GM19467 (cell line): ENCODE data around the gene TMPRSS15.
"Not testable (repeated sequence)": the region's sequence is repeated elsewhere in the genome, so short reads cannot be mapped to it uniquely, and the experiment has no call there.

Source experiments
- ATAC-seq: cut with Tn5 transposase; IDR thresholded peaks from one replicate; pipeline ENCODE4 v1.9.1; 2021; ENCODE audit warnings: mild to moderate bottlenecking, moderate library complexity; ENCODE audit not compliant: unreplicated experiment

The TMPRSS15 gene

GRCh38 chr21:18403735-18404450, at the start of gene TMPRSS15:
Gene TMPRSS15 (minus strand): TSS chr21:18403785. CDS start chr21:18403622, 163 bp downstream.
- ATAC-seq = no peak

- ATAC-seq = no peak
Measured at GRCh38 chr21:18451670-18452069, 48.1 kb upstream of the TMPRSS15 start.

- no peak for ATAC-seq
Measured at GRCh38 chr21:18449605-18450550, 46.3 kb upstream of the TMPRSS15 start.

GRCh38 chr21:18443701-18444100, 40.1 kb upstream of the TMPRSS15 start:
- ATAC-seq = no peak

GRCh38 chr21:18443085-18443484, 39.5 kb upstream of the TMPRSS15 start:
- ATAC-seq = no peak

GRCh38 chr21:18430341-18430740, 26.8 kb upstream of the TMPRSS15 start:
- ATAC-seq = no peak

- no peak for ATAC-seq
Measured at GRCh38 chr21:18424276-18424675, 20.7 kb upstream of the TMPRSS15 start.

- ATAC-seq = no peak
Measured at GRCh38 chr21:18417141-18417790, 13.7 kb upstream of the TMPRSS15 start.

GRCh38 chr21:18411565-18411964, 8.0 kb upstream of the TMPRSS15 start:
- no peak for ATAC-seq

- no peak for ATAC-seq
Measured at GRCh38 chr21:18409579-18409978, 6.0 kb upstream of the TMPRSS15 start.

- ATAC-seq = no peak
Measured at GRCh38 chr21:18398843-18399242, 4.7 kb downstream of the TMPRSS15 start.

GRCh38 chr21:18387994-18388393, 15.6 kb downstream of the TMPRSS15 start:
- no peak for ATAC-seq

- no peak for ATAC-seq
Measured at GRCh38 chr21:18384771-18385170, 18.8 kb downstream of the TMPRSS15 start.

GRCh38 chr21:18382934-18383619, 20.5 kb downstream of the TMPRSS15 start:
- ATAC-seq = not testable (repeated sequence)

- no peak for ATAC-seq
Measured at GRCh38 chr21:18382141-18382540, 21.4 kb downstream of the TMPRSS15 start.

- no peak for ATAC-seq
Measured at GRCh38 chr21:18373606-18374005, 30.0 kb downstream of the TMPRSS15 start.

- no peak for ATAC-seq
Measured at GRCh38 chr21:18370301-18370700, 33.3 kb downstream of the TMPRSS15 start.

GRCh38 chr21:18369115-18369514, 34.5 kb downstream of the TMPRSS15 start:
- ATAC-seq = no peak

GRCh38 chr21:18368205-18368604, 35.4 kb downstream of the TMPRSS15 start:
- ATAC-seq = no peak

- no peak for ATAC-seq
Measured at GRCh38 chr21:18356801-18357200, 46.8 kb downstream of the TMPRSS15 start.

- no peak for ATAC-seq
Measured at GRCh38 chr21:18354947-18355346, 48.6 kb downstream of the TMPRSS15 start.
